Lower leg skin (tissue), 4 donors: ENCODE data around the gene FMO2. TPM values are rescaled to one million over a fixed set of nuclear protein-coding genes. Genes with fewer than 3 reads are reported as not detected.

ENCODE experiments used
- DNase-seq, 2 donors: peaks; one replicate each; pipeline ENCODE4 v3.0.0-alpha.2; 2019; ENCODE audit warnings: low spot score in 2 of 2
- H3K4me3 ChIP-seq: fragments of 200-600 bp; sonication (generic); 2 replicates; pipeline ENCODE4 v1.5.1; 2017; ENCODE audit warnings: mild to moderate bottlenecking, low read depth; ENCODE audit not compliant: poor library complexity, severe bottlenecking
- CTCF ChIP-seq, 3 donors: fragments of 450-650 bp; IDR thresholded peaks; one replicate each; pipeline ENCODE4 v1.5.1; 2016; ENCODE audit warnings: antibody characterized with exemption in 3 of 3, mild to moderate bottlenecking in 3 of 3, moderate library complexity in 2 of 3
- POLR2A ChIP-seq, 2 donors: fragments of 450-650 bp; IDR thresholded peaks; one replicate each; pipeline ENCODE4 v1.6.1; 2016 to 2017; ENCODE audit warnings: antibody characterized with exemption in 2 of 2, mild to moderate bottlenecking in 1 of 2, moderate library complexity in 1 of 2
- WGBS, 2 donors: methylation state at CpG; one replicate each; pipeline ENCODE4 v1.1.5; 2018; 5-methylcytosine and 5-hydroxymethylcytosine counted together
- intact Hi-C: fragments of 100-400 bp; cut with DNase I; formaldehyde crosslinking; loops from one replicate; pipeline ENCODE4 v1.15.0; 2023; ENCODE audit warnings: low total_unique reads
- total RNA-seq, 4 donors: library from RNA; depleted of rRNA; stranded (reverse); fragments of >200 nt; gene quantifications; one replicate each; pipeline ENCODE4 v1.1.0, GENCODE V29; 2016

Gene FMO2
- total RNA-seq, 4 donors from 2014 or later = 2.5 to 11.1 (median 9.8) TPM

- no peak for TF ChIP-seq POLR2A (IDR thresholded peaks at IDR 0.05)
- no peak for TF ChIP-seq CTCF (IDR thresholded peaks at IDR 0.05)
- H3K4me3 ChIP-seq = no peak overlapping the region
- DNase-seq = no peak
- intact Hi-C loops = no loop called here
- 83 to 85% methylated on average over 5 of the region's 5 CpGs for WGBS, 2 donors
These were observed 27.0 kb upstream of the FMO2 start for GRCh38 chr1:171158096-171158495.

GRCh38 chr1:171158551-171158950 is 26.5 kb upstream of the FMO2 start:
- no peak for DNase-seq
- no peak for TF ChIP-seq POLR2A (IDR thresholded peaks at IDR 0.05)
- no peak for TF ChIP-seq CTCF (IDR thresholded peaks at IDR 0.05)
- 80 to 85% methylated on average over 3 of the region's 3 CpGs for WGBS, 2 donors
- no peak overlapping the region for H3K4me3 ChIP-seq
- intact Hi-C loops = no loop called here

GRCh38 chr1:171159148-171159547 is 26.0 kb upstream of the FMO2 start:
- no peak overlapping the region for H3K4me3 ChIP-seq
- 86 to 90% methylated on average over 2 of the region's 2 CpGs for WGBS, 2 donors
- no peak for DNase-seq
- intact Hi-C loops = no loop called here
- TF ChIP-seq POLR2A (IDR thresholded peaks at IDR 0.05) (no peak), CTCF (IDR thresholded peaks at IDR 0.05) (no peak)

- no peak for TF ChIP-seq POLR2A (IDR thresholded peaks at IDR 0.05)
- TF ChIP-seq CTCF (IDR thresholded peaks at IDR 0.05) = no peak
- 80 to 83% methylated on average over 3 of the region's 3 CpGs for whole genome bisulfite sequencing, 2 donors
- H3K4me3 ChIP-seq = no peak overlapping the region
- DNase-seq = no peak
- intact Hi-C loops = no loop called here
These were observed 24.9 kb upstream of the FMO2 start for GRCh38 chr1:171160211-171160610.

GRCh38 chr1:171160639-171161354 is 24.3 kb upstream of the FMO2 start:
- 89 to 94% methylated on average over 4 of the region's 4 CpGs for WGBS, 2 donors
- intact Hi-C loops = no loop called here
- no peak for DNase-seq

More at GRCh38 chr1:171160639-171161354, 24.3 kb upstream of the FMO2 start:
- TF ChIP-seq POLR2A (IDR thresholded peaks at IDR 0.05) (no peak), CTCF (IDR thresholded peaks at IDR 0.05) (no peak)
- no peak overlapping the region for H3K4me3 ChIP-seq
